ENCODE measurements around the gene PDCD1LG2. TPM values are rescaled to one million over a fixed set of nuclear protein-coding genes. Genes with fewer than 3 reads are reported as not detected.

The PDCD1LG2 gene
- total RNA-seq, 2 donors from 2014 or later, result 2.2 to 2.9 TPM

- no peak for DNase-seq (ENCODE audit: low spot score)
- no peak for TF ChIP-seq CTCF (IDR thresholded peaks at IDR 0.05)
- no peaks in the 10 kb centered on the region for H3K36me3 ChIP-seq
- no peak overlapping the region for H3K27ac ChIP-seq
- H3K9me3 ChIP-seq, result no peaks in the 10 kb centered on the region
- H3K4me3 ChIP-seq, result no peak overlapping the region
- peaks cover 0 to 3% of the 10 kb centered on the region in 2 donors for H3K4me1 ChIP-seq
- H3K27me3 ChIP-seq, result no peaks in the 10 kb centered on the region
Observed at GRCh38 chr9:5612185-5612530, 101.8 kb downstream of the PDCD1LG2 start.

- Histone ChIP-seq H3K4me1 (peaks cover 0 to 2% of the 10 kb centered on the region in 2 donors), H3K4me3 (no peak overlapping the region), H3K9me3 (no peaks in the 10 kb centered on the region), H3K27ac (no peak overlapping the region), H3K27me3 (no peaks in the 10 kb centered on the region), H3K36me3 (no peaks in the 10 kb centered on the region)
- TF ChIP-seq CTCF (IDR thresholded peaks at IDR 0.05), result no peak
- no peak for DNase-seq (ENCODE audit: low spot score)
Observed at GRCh38 chr9:5614192-5614591, 103.9 kb downstream of the PDCD1LG2 start.

- DNase-seq (ENCODE audit: low spot score), result no peak
- TF ChIP-seq CTCF (IDR thresholded peaks at IDR 0.05), result no peak
- no peaks in the 10 kb centered on the region for H3K4me1 ChIP-seq
- H3K4me3 ChIP-seq, result no peak overlapping the region
- H3K36me3 ChIP-seq, result no peaks in the 10 kb centered on the region
- H3K27me3 ChIP-seq, result no peaks in the 10 kb centered on the region
- H3K9me3 ChIP-seq, result no peaks in the 10 kb centered on the region
- H3K27ac ChIP-seq, result no peak overlapping the region
Observed at GRCh38 chr9:5614985-5615384, 104.7 kb downstream of the PDCD1LG2 start.

- Histone ChIP-seq H3K36me3 (no peaks in the 10 kb centered on the region), H3K27me3 (no peaks in the 10 kb centered on the region), H3K9me3 (no peaks in the 10 kb centered on the region), H3K27ac (no peak overlapping the region), H3K4me3 (no peak overlapping the region), H3K4me1 (peaks cover 0 to 13% of the 10 kb centered on the region in 2 donors)
- TF ChIP-seq CTCF (IDR thresholded peaks at IDR 0.05), result no peak
- no peak for DNase-seq (ENCODE audit: low spot score)
Observed at GRCh38 chr9:5617749-5618148, 107.4 kb downstream of the PDCD1LG2 start.

GRCh38 chr9:5620494-5620893 is 110.2 kb downstream of the PDCD1LG2 start:
- H3K4me3 ChIP-seq, result no peak overlapping the region
- no peak for DNase-seq (ENCODE audit: low spot score)
- TF ChIP-seq CTCF (IDR thresholded peaks at IDR 0.05), result no peak
- H3K4me1 ChIP-seq, result peaks cover 0 to 16% of the 10 kb centered on the region in 2 donors
- no peaks in the 10 kb centered on the region for H3K27me3 ChIP-seq
- no peaks in the 10 kb centered on the region for H3K9me3 ChIP-seq
- no peaks in the 10 kb centered on the region for H3K36me3 ChIP-seq
- H3K27ac ChIP-seq, result no peak overlapping the region

Other genes with a start within 250 kb of the PDCD1LG2 start
- gene RLN2, start 205.8 kb upstream of the PDCD1LG2 start, total RNA-seq, result under 1 TPM in 1 of 2 donors, not detected in 1; 0.41 TPM
- gene RLN1, start 170.7 kb upstream of the PDCD1LG2 start, total RNA-seq, result under 1 TPM in 1 of 2 donors, not detected in 1; 0.71 TPM
- gene PLGRKT, start 72.6 kb upstream of the PDCD1LG2 start, total RNA-seq, result 10 to 100 TPM; 17.6 to 30.4 TPM
- gene CD274, start 60.0 kb upstream of the PDCD1LG2 start, total RNA-seq, result 10 to 100 TPM in 1 of 2 donors, 1 to 10 TPM in 1; 6.6 to 14.1 TPM
- gene RIC1, start 118.6 kb downstream of the PDCD1LG2 start, total RNA-seq, result 10 to 100 TPM; 12.2 to 18.1 TPM